IPS DF 19.7 (cell line): ENCODE measurements around the gene EHF.

Experiments
- DNase-seq: peaks from one replicate; pipeline ENCODE4 v3.0.0-alpha.2; 2013; ENCODE audit warnings: low read depth, low spot score

The EHF gene

GRCh38 chr11:34623463-34623862, 2.6 kb downstream of the EHF start:
- DNase-seq = no peak

- DNase-seq = no peak
Measured at GRCh38 chr11:34624069-34624468, 3.2 kb downstream of the EHF start.

GRCh38 chr11:34625576-34625975, 4.7 kb downstream of the EHF start:
- no peak for DNase-seq

- no peak for DNase-seq
Measured at GRCh38 chr11:34626393-34626792, 5.5 kb downstream of the EHF start.

- DNase-seq = no peak
Measured at GRCh38 chr11:34627197-34627596, 6.3 kb downstream of the EHF start.

GRCh38 chr11:34629711-34630110, 8.8 kb downstream of the EHF start:
- DNase-seq = no peak

GRCh38 chr11:34630544-34630943, 9.7 kb downstream of the EHF start:
- no peak for DNase-seq

- DNase-seq = no peak
Measured at GRCh38 chr11:34631297-34631696, 10.4 kb downstream of the EHF start.

GRCh38 chr11:34631737-34632104, 10.8 kb downstream of the EHF start:
- no peak for DNase-seq

- no peak for DNase-seq
Measured at GRCh38 chr11:34632105-34632791, 11.4 kb downstream of the EHF start.

- DNase-seq = no peak
Measured at GRCh38 chr11:34633640-34633989, 12.7 kb downstream of the EHF start.

- DNase-seq = no peak
Measured at GRCh38 chr11:34633990-34634693, 13.2 kb downstream of the EHF start.

- no peak for DNase-seq
Measured at GRCh38 chr11:34634694-34635062, 13.8 kb downstream of the EHF start.

- no peak for DNase-seq
Measured at GRCh38 chr11:34636127-34636526, 15.2 kb downstream of the EHF start.

- no peak for DNase-seq
Measured at GRCh38 chr11:34637303-34637702, 16.4 kb downstream of the EHF start.

- DNase-seq = no peak
Measured at GRCh38 chr11:34638897-34639296, 18.0 kb downstream of the EHF start.

- DNase-seq = no peak
Measured at GRCh38 chr11:34639545-34639944, 18.7 kb downstream of the EHF start.

GRCh38 chr11:34640050-34640923, 19.4 kb downstream of the EHF start:
- DNase-seq = no peak

- no peak for DNase-seq
Measured at GRCh38 chr11:34640924-34641275, 20.0 kb downstream of the EHF start.

GRCh38 chr11:34641456-34641855, 20.6 kb downstream of the EHF start:
- no peak for DNase-seq

GRCh38 chr11:34642001-34642554, 21.2 kb downstream of the EHF start:
- DNase-seq = no peak

- DNase-seq = no peak
Measured at GRCh38 chr11:34642873-34643272, 22.0 kb downstream of the EHF start.
